Activated naive CD4-positive, alpha-beta T cell treated with Interleukin-2 at 50 U/mL for 16 hours (primary cell): ENCODE results near the gene TMEM165.
A peak's percentile ranks its signal among the peaks of the same experiment; 100 is the strongest.
"Not testable (repeated sequence)": the region's sequence is repeated elsewhere in the genome, so short reads cannot be mapped to it uniquely, and the experiment has no call there.

Source experiments
- DNase-seq: peaks from one replicate; pipeline ENCODE4 v3.0.0-alpha.2; 2020

Gene TMEM165, protein sequence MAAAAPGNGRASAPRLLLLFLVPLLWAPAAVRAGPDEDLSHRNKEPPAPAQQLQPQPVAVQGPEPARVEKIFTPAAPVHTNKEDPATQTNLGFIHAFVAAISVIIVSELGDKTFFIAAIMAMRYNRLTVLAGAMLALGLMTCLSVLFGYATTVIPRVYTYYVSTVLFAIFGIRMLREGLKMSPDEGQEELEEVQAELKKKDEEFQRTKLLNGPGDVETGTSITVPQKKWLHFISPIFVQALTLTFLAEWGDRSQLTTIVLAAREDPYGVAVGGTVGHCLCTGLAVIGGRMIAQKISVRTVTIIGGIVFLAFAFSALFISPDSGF

DNA sequence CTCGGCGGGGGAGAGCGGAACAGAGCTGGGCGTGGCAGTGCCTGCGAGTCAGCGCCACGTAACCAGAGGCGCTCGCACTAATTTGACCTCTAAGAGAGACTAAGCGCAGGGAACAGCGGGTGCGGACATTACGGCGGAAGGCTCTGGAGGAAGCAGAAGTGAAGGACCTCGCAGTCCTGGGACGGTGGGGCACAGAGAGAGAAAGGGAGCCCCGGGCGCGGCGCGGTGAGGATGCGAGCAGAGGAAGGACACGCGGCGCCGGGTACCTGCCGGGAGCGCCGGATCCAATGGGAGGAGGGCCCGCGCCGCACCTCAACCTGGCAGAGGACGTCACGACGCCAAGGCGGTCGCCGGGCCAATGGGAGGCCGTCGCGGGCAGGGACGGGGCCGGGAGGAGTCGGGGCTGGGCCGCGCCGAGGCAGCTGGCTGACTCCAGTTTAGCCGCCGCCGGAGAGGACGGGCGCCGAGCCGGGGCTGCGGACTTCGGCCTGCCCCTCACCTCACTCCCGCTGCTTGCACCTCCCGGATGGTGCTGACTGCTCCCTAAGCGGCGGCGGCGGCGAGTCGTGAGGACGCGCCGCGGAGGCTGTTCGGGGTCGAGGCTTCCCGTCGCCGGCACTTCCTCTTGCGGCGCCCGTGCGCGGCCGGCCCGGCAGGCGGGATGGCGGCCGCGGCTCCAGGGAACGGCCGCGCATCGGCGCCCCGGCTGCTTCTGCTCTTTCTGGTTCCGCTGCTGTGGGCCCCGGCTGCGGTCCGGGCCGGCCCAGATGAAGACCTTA is at the start of gene TMEM165:
TMEM165 (plus strand) TSS at position 429 of the 779 bp plus-strand sequence; CDS start at position 662, 233 bp downstream.
- peak; percentile 92 for DNase-seq

DNA sequence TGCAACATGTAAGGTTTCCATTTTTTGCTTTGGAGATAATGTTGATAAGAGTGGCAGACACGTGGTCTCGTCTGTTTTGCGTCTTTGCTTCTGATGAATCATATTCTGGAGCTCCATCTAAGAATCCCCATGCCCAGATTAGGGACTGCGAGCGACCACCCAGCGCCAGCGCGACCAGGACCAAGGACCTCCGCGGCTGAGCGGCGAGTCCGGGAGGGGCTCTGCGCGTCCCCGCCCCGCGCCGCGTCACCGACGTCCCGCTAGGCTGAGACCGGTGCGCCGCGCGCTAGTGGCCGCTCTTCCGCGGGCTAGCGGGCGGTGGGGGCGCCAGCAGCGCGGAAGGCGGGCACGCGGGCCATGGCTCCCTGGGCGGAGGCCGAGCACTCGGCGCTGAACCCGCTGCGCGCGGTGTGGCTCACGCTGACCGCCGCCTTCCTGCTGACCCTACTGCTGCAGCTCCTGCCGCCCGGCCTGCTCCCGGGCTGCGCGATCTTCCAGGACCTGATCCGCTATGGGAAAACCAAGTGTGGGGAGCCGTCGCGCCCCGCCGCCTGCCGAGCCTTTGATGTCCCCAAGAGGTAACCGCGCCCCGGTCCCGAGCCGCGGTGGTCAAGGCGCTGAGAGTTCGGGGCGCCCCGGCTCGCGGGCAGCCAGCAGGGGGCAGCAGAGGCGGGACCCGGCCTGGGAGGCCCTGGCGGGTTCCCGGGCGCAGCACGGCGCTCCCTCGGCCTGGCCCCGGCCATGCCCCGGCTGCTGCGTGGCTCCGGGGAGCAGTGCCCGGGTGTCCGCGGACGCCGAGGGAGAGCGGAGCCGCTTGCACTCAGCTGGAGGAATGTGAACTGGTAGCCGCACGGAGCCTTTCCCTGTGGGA is 49.5 kb upstream of the TMEM165 start, which contains the start of gene SRD5A3:
SRD5A3 (plus strand) TSS at position 263 of the 871 bp plus-strand sequence; CDS start at position 358, 95 bp downstream.
- DNase-seq, result peak; percentile 85

- DNase-seq, result no peak
These were observed 48.9 kb upstream of the TMEM165 start for GRCh38 chr4:55346851-55347255.

DNA sequence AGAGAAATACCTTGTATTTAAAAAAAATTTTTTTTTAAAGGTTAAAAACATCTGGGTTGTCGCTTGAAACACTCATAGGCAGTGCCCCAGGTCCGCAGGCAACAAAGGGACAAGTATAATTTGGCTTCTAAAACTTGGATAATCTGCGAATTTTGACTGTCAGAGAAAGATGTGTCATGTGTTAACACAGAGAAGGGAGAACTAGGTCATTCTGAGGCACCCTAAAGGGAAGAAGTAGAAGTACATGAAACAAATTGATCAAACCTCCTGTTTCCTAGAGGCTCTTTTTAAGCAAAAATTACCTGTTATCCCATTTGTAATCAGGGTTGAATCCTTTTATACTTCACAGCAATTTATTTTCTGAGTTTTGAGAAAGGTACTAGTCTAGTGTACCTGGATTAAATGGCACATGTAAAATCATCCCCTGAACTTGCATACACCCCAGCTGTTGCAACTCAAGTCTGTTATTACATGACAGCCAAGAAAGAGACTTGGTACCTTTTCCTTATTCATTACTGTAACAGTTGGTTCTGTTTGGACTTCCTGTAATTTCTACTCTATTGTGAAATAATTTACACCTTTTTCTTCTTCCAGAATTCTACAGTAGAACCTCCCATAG is 48.0 kb upstream of the TMEM165 start:
- no peak for DNase-seq

- DNase-seq, result no peak
These were observed 47.3 kb upstream of the TMEM165 start for GRCh38 chr4:55348466-55348865.

GRCh38 chr4:55350870-55351269 is 44.9 kb upstream of the TMEM165 start:
- not testable (repeated sequence) for DNase-seq

GRCh38 chr4:55351824-55352223 is 43.9 kb upstream of the TMEM165 start:
- DNase-seq, result no peak

GRCh38 chr4:55352726-55353125 is 43.0 kb upstream of the TMEM165 start:
- DNase-seq, result no peak

DNA sequence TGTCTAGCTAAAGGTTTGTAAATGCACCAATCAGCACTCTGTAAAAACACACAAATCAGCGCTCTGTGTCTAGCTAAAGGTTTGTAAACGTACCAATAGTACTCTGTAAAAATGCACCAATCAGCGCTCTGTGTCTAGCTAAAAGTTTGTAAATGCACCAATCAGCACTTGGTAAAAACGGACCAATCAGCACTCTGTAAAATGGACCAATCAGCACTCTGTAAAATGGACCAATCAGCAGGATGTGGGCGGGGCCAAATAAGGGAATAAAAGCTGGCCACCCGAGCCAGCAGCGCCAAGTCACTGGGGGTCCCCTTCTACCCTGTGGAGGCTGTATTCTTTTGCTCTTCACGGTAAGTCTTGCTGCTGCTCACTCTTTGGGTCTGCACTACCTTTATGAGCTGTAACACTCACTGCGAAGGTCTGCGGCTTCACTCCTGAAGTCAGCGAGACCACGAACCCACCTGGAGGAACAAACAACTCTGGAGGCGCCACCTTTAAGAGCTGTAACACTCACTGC is 42.5 kb upstream of the TMEM165 start:
- not testable (repeated sequence) for DNase-seq

GRCh38 chr4:55354648-55355047 is 41.1 kb upstream of the TMEM165 start:
- DNase-seq, result no peak

GRCh38 chr4:55355555-55355954 is 40.2 kb upstream of the TMEM165 start:
- no peak for DNase-seq

DNA sequence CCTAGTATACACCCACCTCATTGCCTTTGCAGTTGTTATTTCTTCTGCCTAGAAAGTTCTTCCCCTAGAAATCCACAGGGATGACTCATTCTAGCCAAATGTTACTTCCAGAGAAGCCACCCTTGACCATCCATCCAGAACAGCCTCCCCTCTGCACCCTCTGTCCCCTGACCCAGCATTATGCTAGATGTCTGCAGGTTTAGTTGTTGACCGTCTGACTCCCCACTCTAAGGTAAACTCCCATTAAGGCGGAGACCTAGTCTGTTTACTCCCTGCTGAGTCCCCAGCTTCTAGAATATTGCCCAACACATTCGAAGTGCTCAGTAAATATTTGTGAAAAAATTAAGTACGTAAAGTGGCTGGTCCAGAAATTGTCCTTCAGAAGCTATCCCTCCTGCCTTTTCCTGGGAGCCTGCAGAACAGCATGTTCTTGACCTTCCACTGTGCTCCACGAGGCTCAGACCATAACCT is 38.7 kb upstream of the TMEM165 start:
- no peak for DNase-seq

DNA sequence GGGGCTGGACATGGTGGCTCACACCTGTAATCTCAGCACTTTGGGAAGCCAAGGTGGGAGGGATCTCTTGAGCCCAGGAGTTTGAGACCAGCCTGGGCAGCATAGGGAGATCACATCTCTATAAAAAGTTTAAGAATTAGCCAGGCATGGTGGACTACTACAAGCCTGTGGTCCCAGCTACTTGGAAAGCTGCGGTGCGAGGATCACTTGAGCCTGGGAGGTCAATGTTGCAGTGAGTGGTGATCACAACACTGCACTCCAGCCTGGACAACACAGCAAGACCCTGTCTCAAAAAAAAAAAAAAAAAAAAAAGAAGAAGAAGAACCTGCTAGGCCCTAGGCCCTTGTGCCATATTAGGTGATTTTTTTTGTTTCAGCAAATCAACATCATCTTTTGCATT is 37.5 kb upstream of the TMEM165 start:
- no peak for DNase-seq

- no peak for DNase-seq
These were observed 37.1 kb upstream of the TMEM165 start for GRCh38 chr4:55358668-55359067.

- no peak for DNase-seq
These were observed 36.3 kb upstream of the TMEM165 start for GRCh38 chr4:55359397-55359916.

- DNase-seq, result not testable (repeated sequence)
These were observed 32.8 kb upstream of the TMEM165 start for GRCh38 chr4:55362938-55363337.

DNA sequence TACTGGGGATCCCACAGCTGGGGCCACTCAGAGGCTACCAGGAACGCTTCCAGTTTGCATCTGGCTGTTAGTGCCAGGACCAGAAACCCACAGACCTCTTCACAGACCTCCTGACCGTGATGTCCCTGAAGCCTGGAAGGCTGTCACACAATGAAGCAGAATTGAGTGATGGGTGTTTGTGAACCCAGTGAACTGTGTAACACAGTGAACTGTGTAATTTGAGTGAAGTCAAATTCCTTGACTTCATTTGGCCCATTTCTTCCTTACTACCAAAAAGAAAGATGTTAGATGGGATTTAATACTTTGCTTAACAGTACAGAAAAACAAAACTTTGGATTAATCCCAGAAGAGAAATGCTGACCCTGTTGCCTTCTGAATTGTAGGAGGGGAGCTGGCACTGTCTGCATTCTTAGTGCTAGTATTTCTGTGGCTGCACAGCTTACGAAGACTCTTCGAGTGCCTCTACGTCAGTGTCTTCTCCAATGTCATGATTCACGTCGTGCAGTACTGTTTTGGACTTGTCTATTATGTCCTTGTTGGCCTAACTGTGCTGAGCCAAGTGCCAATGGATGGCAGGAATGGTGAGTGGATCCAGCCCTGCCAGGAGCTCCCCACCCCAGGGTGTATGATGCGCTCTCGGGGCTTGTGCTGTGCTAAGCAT is 31.9 kb upstream of the TMEM165 start:
- DNase-seq, result no peak

DNA sequence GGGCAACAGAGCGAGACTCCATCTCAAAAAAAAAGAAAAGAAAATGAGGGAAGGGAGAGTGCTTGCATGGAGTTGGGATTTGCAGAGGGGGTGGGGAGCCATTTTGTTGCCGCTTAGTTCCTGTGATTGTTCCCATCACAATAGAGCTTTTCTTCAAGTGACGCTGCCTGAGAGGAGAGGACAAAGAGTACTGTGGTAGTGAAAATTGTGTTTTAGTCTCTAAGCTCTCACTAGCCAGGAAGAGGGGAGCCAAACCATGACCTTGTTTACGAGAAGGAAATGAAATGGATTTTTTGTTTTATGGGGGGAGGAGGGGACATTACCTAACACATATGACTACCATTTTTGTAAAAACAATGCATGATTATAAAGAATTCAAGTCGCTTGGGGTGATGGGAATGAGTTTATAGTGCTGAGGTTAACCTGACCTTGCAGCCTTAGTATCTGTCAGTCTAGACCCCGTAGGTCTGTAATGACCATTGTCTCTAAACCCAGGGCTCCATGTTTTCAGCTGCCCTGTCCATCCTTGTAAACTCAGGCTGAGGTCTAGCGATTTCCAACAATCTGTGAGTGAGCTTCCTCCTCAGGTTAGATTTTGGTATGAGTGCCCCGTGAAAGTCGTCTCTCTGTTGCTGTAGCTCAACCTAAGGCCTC is 30.9 kb upstream of the TMEM165 start:
- no peak for DNase-seq

DNA sequence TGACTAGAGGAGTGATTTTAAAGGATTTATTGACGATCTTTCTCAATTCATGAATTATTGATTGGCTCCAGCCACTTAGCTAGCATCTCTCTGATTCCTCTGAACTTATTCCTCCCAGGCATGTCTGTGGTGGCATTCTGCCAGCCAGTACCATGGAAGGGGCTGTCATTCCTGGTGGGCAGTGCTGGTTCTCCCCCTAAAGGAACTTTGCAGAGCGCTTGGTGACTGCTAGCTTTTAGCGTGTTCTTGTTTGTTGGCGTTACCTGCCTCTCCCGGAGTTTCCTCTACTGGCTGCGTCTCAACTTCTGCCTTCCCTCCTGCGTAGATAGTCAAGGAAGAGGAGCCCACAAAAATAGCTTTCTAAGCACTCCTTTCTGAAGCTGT is 30.4 kb upstream of the TMEM165 start:
- DNase-seq, result no peak

DNA sequence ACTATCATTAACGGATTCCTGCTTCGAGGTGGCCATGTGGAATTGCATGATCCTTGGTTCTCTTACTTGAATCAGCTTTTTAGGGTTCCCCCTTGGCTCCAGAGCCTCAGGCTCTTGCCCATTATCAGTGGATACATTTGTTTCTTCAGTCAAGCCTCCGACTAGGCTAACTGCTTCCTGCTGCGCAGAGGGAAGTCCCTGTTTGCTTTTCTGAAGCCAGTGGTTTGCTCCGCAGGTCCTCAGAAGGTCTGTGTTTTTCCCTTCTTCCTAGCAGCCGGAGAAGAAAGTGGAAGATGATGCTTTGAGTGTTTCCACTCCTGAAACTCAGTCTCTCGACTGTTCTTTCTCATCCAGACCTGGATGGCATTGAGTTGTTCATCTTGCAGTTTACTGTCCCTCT is 29.1 kb upstream of the TMEM165 start:
- no peak for DNase-seq
